NOMO-1 treated with dmso at 0.1 percent for 144 hours (cell line): Measurements from ENCODE around the gene LEUTX.
"Not testable (repeated sequence)": the region's sequence is repeated elsewhere in the genome, so short reads cannot be mapped to it uniquely, and the experiment has no call there.

ENCODE experiments used
- DNase-seq: peaks from one replicate; lab custom pipeline; 2025; ENCODE audit not compliant: unreplicated experiment; lab: John Stamatoyannopoulos, UW

The LEUTX gene

GRCh38 chr19:39778763-39779162 lies at the start of gene LEUTX:
TSS of gene LEUTX (plus strand) at chr19:39778854. CDS start at chr19:39778921, 67 bp downstream.
- DNase-seq, result no peak

- DNase-seq, result no peak
Observed at GRCh38 chr19:39729594-39729993, 49.1 kb upstream of the LEUTX start.

GRCh38 chr19:39731685-39732084 lies 47.0 kb upstream of the LEUTX start:
- no peak for DNase-seq

GRCh38 chr19:39733841-39734240 lies 44.8 kb upstream of the LEUTX start:
- no peak for DNase-seq

- DNase-seq, result no peak
Observed at GRCh38 chr19:39735688-39736087, 43.0 kb upstream of the LEUTX start.

GRCh38 chr19:39736088-39736487 lies 42.6 kb upstream of the LEUTX start:
- DNase-seq, result no peak

- DNase-seq, result no peak
Observed at GRCh38 chr19:39737351-39737750, 41.3 kb upstream of the LEUTX start.

GRCh38 chr19:39737891-39738290 lies 40.8 kb upstream of the LEUTX start, which contains the start of gene CLC:
TSS of gene CLC (minus strand) at chr19:39738029. CDS start at chr19:39737952, 77 bp downstream.
- no peak for DNase-seq

- DNase-seq, result peak; percentile 3
Observed at GRCh38 chr19:39738814-39739213, 39.8 kb upstream of the LEUTX start.

- no peak for DNase-seq
Observed at GRCh38 chr19:39740395-39740794, 38.3 kb upstream of the LEUTX start.

- peak; percentile 16 for DNase-seq
Observed at GRCh38 chr19:39745643-39746042, 33.0 kb upstream of the LEUTX start.

GRCh38 chr19:39746836-39747529 lies 31.7 kb upstream of the LEUTX start:
- no peak for DNase-seq

- DNase-seq, result no peak
Observed at GRCh38 chr19:39749981-39750380, 28.7 kb upstream of the LEUTX start.

GRCh38 chr19:39752390-39752789 lies 26.3 kb upstream of the LEUTX start:
- DNase-seq, result no peak

GRCh38 chr19:39752795-39753194 lies 25.9 kb upstream of the LEUTX start:
- DNase-seq, result no peak

- DNase-seq, result no peak
Observed at GRCh38 chr19:39754544-39754943, 24.1 kb upstream of the LEUTX start.

GRCh38 chr19:39754971-39755370 lies 23.7 kb upstream of the LEUTX start:
- no peak for DNase-seq

- DNase-seq, result no peak
Observed at GRCh38 chr19:39759457-39760184, 19.0 kb upstream of the LEUTX start.

- not testable (repeated sequence) for DNase-seq
Observed at GRCh38 chr19:39761851-39762250, 16.8 kb upstream of the LEUTX start.

- DNase-seq, result no peak
Observed at GRCh38 chr19:39765091-39766076, 13.3 kb upstream of the LEUTX start.

- DNase-seq, result no peak
Observed at GRCh38 chr19:39768334-39768733, 10.3 kb upstream of the LEUTX start.
